HFFc6 (cell line): ENCODE results near the gene ZNRF4. TPM values are rescaled to one million over a fixed set of nuclear protein-coding genes. Genes with fewer than 3 reads are reported as not detected.

Source experiments
- DNase-seq: peaks from one replicate; pipeline ENCODE4 v3.0.0-alpha.2; 2018
- H3K27ac Mint-ChIP-seq: 2 replicates; pipeline ENCODE4 v1.8.0; 2020; ENCODE audit warnings: mild to moderate bottlenecking, mixed read lengths
- H3K27me3 Mint-ChIP-seq: 2 replicates; pipeline ENCODE4 v1.8.0; 2021; ENCODE audit warnings: mild to moderate bottlenecking, moderate library complexity, mixed read lengths; ENCODE audit not compliant: insufficient read depth
- H3K36me3 Mint-ChIP-seq: 2 replicates; pipeline ENCODE4 v1.8.0; 2021; ENCODE audit warnings: low read depth, mixed read lengths
- H3K4me1 Mint-ChIP-seq: 2 replicates; pipeline ENCODE4 v1.8.0; 2020; ENCODE audit warnings: low read depth, mixed read lengths
- H3K4me3 Mint-ChIP-seq: 2 replicates; pipeline ENCODE4 v1.8.0; 2020; ENCODE audit warnings: mild to moderate bottlenecking, moderate library complexity, mixed read lengths
- H3K9me3 Mint-ChIP-seq: 2 replicates; pipeline ENCODE4 v1.8.0; 2020; ENCODE audit warnings: mild to moderate bottlenecking, mixed read lengths
- total RNA-seq, 6 experiments: library from RNA; stranded (reverse); fragmentation: NEBNext Ultra II Directional; extraction: Animal tissue kit (Norgen Biotek cat#: 25700); gene quantifications; 2 replicates in 1 of 6; 3 replicates in 5 of 6; pipeline ENCODE4 v1.2.3, GENCODE V29; 2021
- TF ChIP-seq, protein P1 (sequence below): fragments of 200-600 bp; sonication (generic); IDR thresholded peaks from 2 replicates; pipeline ENCODE4 v1.5.0; 2021; ENCODE audit warnings: antibody characterized with exemption, mild to moderate bottlenecking

ZNRF4 gene
- total RNA-seq, 6 experiments from 2014 or later = not detected

DNA sequence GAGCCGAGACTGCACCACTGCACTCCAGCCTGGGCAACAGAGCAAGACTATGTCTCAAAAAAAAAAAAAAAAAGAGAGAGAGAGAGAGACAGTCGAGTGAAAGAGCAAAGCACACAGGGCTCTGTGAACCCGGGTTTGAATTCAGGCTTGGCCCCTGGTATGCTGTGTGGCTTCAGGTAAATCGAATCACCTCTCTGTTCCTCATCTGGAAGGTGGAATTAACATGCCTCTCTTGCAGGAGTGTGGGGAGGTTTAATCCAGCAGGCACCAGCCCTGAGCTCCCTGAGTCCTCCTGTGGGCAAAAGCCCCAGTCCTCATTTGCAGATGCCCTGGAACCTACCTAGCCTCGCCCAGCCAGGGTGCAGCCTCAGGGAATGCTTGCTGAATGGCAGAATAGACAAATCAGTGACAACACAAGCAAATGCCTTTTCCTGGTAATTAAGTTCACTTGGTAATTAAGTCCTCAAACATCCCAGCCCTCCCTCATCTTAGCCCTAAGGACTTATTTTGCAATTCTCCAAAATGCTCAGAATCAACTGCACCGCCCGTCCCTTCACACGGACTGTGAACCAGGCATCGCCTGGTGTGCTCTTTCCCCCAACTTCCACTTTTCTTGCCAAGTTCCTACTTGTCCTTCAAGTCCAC lies 4.6 kb upstream of the ZNRF4 start:
- no peak for DNase-seq
- H3K4me3 Mint-ChIP-seq = no peak overlapping the region
- no peaks in the 10 kb centered on the region for H3K36me3 Mint-ChIP-seq
- no peaks in the 10 kb centered on the region; the same call in 1 of the 2 replicates for H3K9me3 Mint-ChIP-seq
- H3K27ac Mint-ChIP-seq = no peak overlapping the region
- H3K27me3 Mint-ChIP-seq = peaks cover 21% of the 10 kb centered on the region
- peaks cover 7% of the 10 kb centered on the region for H3K4me1 Mint-ChIP-seq
- TF ChIP-seq, protein P1, sequence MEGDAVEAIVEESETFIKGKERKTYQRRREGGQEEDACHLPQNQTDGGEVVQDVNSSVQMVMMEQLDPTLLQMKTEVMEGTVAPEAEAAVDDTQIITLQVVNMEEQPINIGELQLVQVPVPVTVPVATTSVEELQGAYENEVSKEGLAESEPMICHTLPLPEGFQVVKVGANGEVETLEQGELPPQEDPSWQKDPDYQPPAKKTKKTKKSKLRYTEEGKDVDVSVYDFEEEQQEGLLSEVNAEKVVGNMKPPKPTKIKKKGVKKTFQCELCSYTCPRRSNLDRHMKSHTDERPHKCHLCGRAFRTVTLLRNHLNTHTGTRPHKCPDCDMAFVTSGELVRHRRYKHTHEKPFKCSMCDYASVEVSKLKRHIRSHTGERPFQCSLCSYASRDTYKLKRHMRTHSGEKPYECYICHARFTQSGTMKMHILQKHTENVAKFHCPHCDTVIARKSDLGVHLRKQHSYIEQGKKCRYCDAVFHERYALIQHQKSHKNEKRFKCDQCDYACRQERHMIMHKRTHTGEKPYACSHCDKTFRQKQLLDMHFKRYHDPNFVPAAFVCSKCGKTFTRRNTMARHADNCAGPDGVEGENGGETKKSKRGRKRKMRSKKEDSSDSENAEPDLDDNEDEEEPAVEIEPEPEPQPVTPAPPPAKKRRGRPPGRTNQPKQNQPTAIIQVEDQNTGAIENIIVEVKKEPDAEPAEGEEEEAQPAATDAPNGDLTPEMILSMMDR = no peak

DNA sequence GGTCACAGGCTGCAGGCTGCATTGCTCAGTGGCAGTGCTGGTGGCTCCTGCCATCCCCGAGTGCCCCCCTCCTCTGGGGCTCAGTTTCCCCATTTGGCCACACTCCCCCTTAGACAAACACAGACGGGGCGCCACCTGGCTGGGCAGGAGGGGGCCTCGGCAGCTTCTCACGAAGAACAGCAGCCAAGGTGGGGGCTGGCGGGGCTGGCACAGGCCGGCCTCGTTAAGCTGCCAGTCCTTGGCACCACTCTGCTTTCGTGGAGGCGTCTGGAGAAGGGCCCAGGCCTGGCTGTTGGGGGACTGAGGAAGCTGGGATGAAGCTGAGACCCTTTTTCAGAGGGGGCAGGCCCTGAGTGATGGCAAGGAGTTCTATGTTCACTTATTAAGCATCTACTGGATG lies 3.7 kb upstream of the ZNRF4 start:
- TF ChIP-seq, protein P1 = no peak
- no peak overlapping the region for H3K4me3 Mint-ChIP-seq
- H3K9me3 Mint-ChIP-seq = no peaks in the 10 kb centered on the region; the same call in 1 of the 2 replicates
- no peaks in the 10 kb centered on the region for H3K36me3 Mint-ChIP-seq
- peaks cover 20% of the 10 kb centered on the region for H3K27me3 Mint-ChIP-seq
- H3K27ac Mint-ChIP-seq = no peak overlapping the region
- peaks cover 7% of the 10 kb centered on the region for H3K4me1 Mint-ChIP-seq
- DNase-seq = no peak

DNA sequence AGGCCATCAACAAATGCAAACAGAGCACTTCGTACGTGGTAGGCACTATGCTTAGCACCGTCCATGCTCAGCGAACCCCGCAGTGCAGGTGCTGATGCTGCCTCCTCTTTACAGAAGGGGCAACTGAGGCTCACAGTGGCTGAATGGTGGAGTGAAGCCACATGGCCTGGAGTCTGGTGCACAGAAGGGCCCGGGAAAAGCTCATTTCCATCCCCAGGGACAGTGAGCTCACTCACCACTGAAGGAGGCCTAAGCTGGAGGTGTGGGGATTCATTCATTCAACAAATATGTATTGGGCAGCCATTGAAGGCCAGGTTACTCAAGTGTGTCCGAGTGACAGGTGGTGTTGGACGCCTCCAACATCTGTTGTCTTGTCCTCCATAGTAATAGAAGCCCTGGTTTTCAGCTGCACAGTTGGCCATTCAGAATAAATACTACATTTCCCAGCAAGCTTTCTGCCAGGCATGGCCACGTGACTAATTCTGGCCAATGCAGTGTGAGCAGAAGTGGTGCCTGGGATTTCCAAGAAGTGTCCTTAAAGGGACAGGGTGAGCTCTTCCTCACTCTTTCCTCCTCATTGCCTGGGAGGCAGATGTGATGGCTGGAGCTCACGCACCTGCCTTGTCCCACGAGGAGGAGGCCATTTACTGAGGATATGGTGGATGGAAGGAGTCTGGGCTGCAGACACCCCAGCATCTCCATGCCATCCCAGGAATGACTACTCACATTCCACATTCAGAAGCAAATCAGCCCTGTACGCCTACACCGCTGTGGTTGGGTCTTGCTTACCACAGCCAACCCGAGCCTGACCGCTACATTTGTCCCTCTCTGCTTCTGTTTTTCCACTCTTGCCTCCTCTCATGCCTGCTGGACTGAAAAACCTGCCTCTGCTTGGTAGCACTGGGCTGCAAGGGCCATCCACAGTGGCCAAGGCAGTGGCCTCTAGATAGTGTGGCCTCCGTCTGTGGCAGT lies 2.3 kb upstream of the ZNRF4 start:
- peak; percentile 15 for DNase-seq
- Mint-ChIP-seq H3K27ac (no peak overlapping the region), H3K27me3 (peaks cover 20% of the 10 kb centered on the region)

DNA sequence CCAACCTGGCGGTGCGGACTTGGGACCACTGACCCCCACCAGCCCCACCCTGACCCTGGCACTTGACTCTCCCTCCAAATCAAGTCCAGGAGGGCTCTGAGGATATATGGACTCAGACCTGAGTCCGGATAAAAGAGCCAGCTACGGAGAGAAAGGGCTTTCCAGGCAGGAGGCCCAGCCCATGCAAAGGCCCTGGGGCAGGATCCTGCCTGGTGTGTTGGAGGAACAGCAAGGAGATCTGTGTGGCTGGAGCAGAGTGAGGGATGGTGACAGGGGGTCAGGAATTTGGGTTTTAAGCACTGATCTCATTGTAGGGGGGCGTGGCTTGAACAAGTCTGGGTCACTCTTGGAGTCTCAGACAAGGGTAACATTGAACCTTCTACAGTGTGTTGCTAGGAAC lies 474 bp upstream of the ZNRF4 start:
- Mint-ChIP-seq H3K4me3 (no peak overlapping the region), H3K9me3 (no peaks in the 10 kb centered on the region; the same call in 1 of the 2 replicates), H3K27me3 (peaks cover 13% of the 10 kb centered on the region), H3K36me3 (no peaks in the 10 kb centered on the region), H3K4me1 (no peaks in the 10 kb centered on the region), H3K27ac (no peak overlapping the region)
- TF ChIP-seq, protein P1 = no peak
- DNase-seq = no peak

More for the DNA sequence above, 2.3 kb upstream of the ZNRF4 start:
- peaks cover 3% of the 10 kb centered on the region for H3K4me1 Mint-ChIP-seq
- H3K9me3 Mint-ChIP-seq = no peaks in the 10 kb centered on the region; the same call in 1 of the 2 replicates
- H3K4me3 Mint-ChIP-seq = no peak overlapping the region
- TF ChIP-seq, protein P1 = no peak
- no peaks in the 10 kb centered on the region for H3K36me3 Mint-ChIP-seq

DNA sequence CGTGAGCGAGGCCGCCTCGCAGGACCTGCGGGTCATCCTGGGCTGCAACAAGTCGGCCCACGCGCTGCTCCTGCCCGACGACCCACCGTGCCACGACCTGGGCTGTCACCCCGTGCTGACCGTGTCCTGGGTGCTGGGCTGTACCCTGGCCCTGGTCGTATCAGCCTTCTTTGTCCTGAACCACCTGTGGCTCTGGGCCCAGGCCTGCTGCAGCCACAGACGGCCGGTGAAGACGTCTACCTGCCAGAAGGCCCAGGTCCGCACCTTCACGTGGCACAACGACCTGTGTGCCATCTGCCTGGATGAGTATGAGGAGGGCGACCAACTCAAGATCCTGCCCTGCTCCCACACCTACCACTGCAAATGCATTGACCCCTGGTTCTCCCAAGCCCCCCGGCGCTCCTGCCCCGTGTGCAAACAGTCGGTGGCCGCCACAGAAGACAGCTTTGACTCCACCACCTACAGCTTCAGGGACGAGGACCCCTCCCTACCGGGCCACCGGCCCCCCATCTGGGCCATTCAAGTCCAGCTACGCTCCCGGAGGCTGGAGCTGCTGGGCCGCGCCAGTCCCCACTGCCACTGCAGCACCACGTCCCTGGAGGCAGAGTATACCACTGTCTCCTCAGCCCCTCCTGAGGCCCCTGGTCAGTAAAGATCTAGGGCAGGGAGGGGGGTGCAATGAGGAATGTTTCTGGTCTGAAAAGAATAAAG lies 1.1 kb downstream of the ZNRF4 start:
- Mint-ChIP-seq H3K27me3 (peaks cover 15% of the 10 kb centered on the region), H3K4me3 (no peak overlapping the region), H3K36me3 (no peaks in the 10 kb centered on the region), H3K9me3 (no peaks in the 10 kb centered on the region; the same call in 1 of the 2 replicates), H3K4me1 (no peaks in the 10 kb centered on the region), H3K27ac (no peak overlapping the region)
- TF ChIP-seq, protein P1 = no peak
- DNase-seq = no peak
